ENCODE results near the gene TAGLN3. TPM values are rescaled to one million over a fixed set of nuclear protein-coding genes. Genes with fewer than 3 reads are reported as not detected.

TAGLN3 gene
- total and polyA plus RNA-seq, 2 of the 13 experiments (the other 11 are each of a cell fraction or from before 2014, with no cell fraction given), result 0.51 to 0.91 TPM

DNA sequence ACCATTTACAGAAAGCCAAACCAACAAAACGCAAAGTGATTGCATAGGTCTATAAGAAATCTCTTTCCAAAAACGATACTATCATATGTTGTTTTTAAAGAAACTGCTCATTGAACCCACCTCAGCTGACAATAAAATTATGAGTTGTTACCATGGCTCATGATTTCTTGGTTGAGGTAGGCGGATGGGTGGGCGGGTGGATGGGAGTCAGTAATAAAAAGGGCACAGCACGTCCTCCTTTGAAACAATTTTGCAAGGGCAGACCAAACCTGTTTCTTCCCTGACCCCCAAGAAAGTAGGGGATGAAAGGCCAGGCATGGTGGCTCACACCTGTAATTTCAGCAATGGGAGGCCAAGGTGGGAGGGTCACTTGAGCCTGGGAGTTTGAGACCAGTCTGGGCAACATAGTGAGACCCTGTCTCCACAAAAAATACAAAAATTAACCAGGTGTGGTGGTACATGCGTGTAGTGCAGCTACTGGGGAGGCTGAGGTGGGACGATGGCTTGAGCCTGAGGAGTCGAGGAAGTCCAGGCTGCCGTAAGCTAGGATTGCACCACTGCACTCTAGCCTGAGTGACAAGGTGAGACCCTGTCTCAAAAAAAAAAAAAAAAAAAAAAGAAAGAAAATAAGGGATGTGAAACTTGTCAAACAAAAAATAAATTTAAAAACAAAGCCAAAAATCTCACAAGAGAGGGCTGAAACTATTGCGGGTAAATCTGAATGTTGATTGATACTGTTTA is 17.8 kb upstream of the TAGLN3 start:
- H4K20me1 ChIP-seq (ENCODE audit: insufficient read depth, low read length), result no peaks in the 10 kb centered on the region
- in situ Hi-C loops (cut with HindIII; ENCODE audit: extremely low pct_ligation_motif_present, low pct_unique_long_range_greater_than_20kb), result no loop called here
- no peak for DNase-seq (ENCODE audit: low spot score)
- 0 out of 5 replicates have a peak, but pooled peaks cover 0 to 5% of the 10 kb centered on the region in 2 experiments for H3K36me3 ChIP-seq (replicated peaks in 1 of 2; ENCODE audit: control insufficient read depth in 1 of 2, insufficient read depth in 2 of 2, low read length in 2 of 2)
- no peak overlapping the region for H2AFZ ChIP-seq (ENCODE audit: low read length)
- H3K4me2 ChIP-seq (ENCODE audit: low read depth, low read length), result peak overlapping the region; percentile 75
- no peak overlapping the region for H3K9ac ChIP-seq (ENCODE audit: insufficient read depth, low read depth, low read length)
- H3K4me3 ChIP-seq (replicated peaks in 1 of 3; ENCODE audit: insufficient read depth in 1 of 3, low read depth in 2 of 3, low read length in 3 of 3), result peak overlapping the region in 1 of 3 experiments; percentile 95; a peak in 2 of 6 replicates
- 0 out of 2 replicates have a peak, but pooled peaks have one; percentile 25 for TF ChIP-seq ZNF121 (CRISPR knock-in tag; IDR thresholded peaks at IDR 0.05)
- no peak for TF ChIP-seq HINFP (CRISPR knock-in tag; IDR thresholded peaks at IDR 0.05; ENCODE audit: low read depth)
- H3K27ac ChIP-seq (ENCODE audit: extremely low read length, insufficient read depth, low read length), result no peak overlapping the region
- POLR2A ChIA-PET, result no interaction called here
- FAIRE-seq, result no peak
- ATAC-seq, result no peak
- H3K4me1 ChIP-seq (ENCODE audit: insufficient read depth, low read length), result peaks cover 23% of the 10 kb centered on the region
- CTCF ChIA-PET (ENCODE audit: low intra/inter-chr PET ratio, low total read pairs), result no interaction called here
- no peaks in the 10 kb centered on the region for H3K9me3 ChIP-seq (ENCODE audit: low read length)
- intact Hi-C loops (cut with micrococcal nuclease; ENCODE audit: unreplicated experiment), result no loop called here
- no peaks in the 10 kb centered on the region for H3K27me3 ChIP-seq (ENCODE audit: control insufficient read depth in 1 of 2, insufficient read depth in 2 of 2, low read length in 2 of 2)
- BruUV-seq (replicated peaks), result no TSS peak
- H3K79me2 ChIP-seq (ENCODE audit: insufficient read depth, low read length), result peaks cover 41% of the 10 kb centered on the region
- 93% methylated on average over 10 of the region's 10 CpGs for WGBS (ENCODE audit: low lambda C conversion rate)

DNA sequence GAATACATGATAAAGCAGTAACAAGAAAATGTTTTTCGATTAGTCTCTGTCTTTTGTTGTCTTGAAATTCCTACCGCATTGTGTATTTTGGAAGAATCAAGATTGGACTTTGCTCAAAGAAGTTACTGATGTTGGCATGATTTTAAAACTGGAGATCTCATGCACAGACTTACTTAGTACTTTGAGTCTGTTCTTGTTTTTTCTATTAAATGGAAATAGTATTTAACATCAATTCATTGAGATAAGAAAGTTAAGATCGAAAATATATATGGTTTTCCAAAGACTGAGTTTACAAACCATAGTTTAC is 17.3 kb upstream of the TAGLN3 start:
- FAIRE-seq, result no peak
- H3K4me2 ChIP-seq (ENCODE audit: low read depth, low read length), result peak overlapping the region; percentile 75
- POLR2A ChIA-PET, result no interaction called here
- TF ChIP-seq ZKSCAN1 (IDR thresholded peaks at IDR 0.05; ENCODE audit: low read length), result no peak
- TF ChIP-seq ZNF674 (CRISPR knock-in tag; IDR thresholded peaks at IDR 0.05; ENCODE audit: low read depth), result no peak
- TF ChIP-seq, protein P1, sequence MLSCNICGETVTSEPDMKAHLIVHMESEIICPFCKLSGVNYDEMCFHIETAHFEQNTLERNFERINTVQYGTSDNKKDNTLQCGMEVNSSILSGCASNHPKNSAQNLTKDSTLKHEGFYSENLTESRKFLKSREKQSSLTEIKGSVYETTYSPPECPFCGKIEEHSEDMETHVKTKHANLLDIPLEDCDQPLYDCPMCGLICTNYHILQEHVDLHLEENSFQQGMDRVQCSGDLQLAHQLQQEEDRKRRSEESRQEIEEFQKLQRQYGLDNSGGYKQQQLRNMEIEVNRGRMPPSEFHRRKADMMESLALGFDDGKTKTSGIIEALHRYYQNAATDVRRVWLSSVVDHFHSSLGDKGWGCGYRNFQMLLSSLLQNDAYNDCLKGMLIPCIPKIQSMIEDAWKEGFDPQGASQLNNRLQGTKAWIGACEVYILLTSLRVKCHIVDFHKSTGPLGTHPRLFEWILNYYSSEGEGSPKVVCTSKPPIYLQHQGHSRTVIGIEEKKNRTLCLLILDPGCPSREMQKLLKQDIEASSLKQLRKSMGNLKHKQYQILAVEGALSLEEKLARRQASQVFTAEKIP (CRISPR knock-in tag; IDR thresholded peaks at IDR 0.05; ENCODE audit: borderline replicate concordance), result no peak
- TF ChIP-seq XRCC5 (optimal IDR thresholded peaks at IDR 0.05; ENCODE audit: low read length), result no peak
- TF ChIP-seq HNRNPK (IDR thresholded peaks at IDR 0.05; ENCODE audit: low read depth, low read length, poor library complexity, severe bottlenecking), result no peak
- no peak for TF ChIP-seq ZNF496 (CRISPR knock-in tag; IDR thresholded peaks at IDR 0.05; ENCODE audit: insufficient replicate concordance)
- TF ChIP-seq PTBP1 (IDR thresholded peaks at IDR 0.05; ENCODE audit: low read depth, low read length, poor library complexity, severe bottlenecking), result no peak
- TF ChIP-seq, protein P2, sequence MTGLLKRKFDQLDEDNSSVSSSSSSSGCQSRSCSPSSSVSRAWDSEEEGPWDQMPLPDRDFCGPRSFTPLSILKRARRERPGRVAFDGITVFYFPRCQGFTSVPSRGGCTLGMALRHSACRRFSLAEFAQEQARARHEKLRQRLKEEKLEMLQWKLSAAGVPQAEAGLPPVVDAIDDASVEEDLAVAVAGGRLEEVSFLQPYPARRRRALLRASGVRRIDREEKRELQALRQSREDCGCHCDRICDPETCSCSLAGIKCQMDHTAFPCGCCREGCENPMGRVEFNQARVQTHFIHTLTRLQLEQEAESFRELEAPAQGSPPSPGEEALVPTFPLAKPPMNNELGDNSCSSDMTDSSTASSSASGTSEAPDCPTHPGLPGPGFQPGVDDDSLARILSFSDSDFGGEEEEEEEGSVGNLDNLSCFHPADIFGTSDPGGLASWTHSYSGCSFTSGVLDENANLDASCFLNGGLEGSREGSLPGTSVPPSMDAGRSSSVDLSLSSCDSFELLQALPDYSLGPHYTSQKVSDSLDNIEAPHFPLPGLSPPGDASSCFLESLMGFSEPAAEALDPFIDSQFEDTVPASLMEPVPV (CRISPR knock-in tag; IDR thresholded peaks at IDR 0.05), result no peak

More for the DNA sequence above, 17.3 kb upstream of the TAGLN3 start:
- Histone ChIP-seq H3K9ac (ENCODE audit: insufficient read depth, low read depth, low read length) (no peak overlapping the region), H3K27ac (ENCODE audit: extremely low read length, insufficient read depth, low read length) (no peak overlapping the region), H3K79me2 (ENCODE audit: insufficient read depth, low read length) (peaks cover 41% of the 10 kb centered on the region), H3K36me3 (replicated peaks in 1 of 2; ENCODE audit: control insufficient read depth in 1 of 2, insufficient read depth in 2 of 2, low read length in 2 of 2) (0 out of 5 replicates have a peak, but pooled peaks cover 0 to 5% of the 10 kb centered on the region in 2 experiments), H3K27me3 (ENCODE audit: control insufficient read depth in 1 of 2, insufficient read depth in 2 of 2, low read length in 2 of 2) (no peaks in the 10 kb centered on the region), H3K4me3 (replicated peaks in 1 of 3; ENCODE audit: insufficient read depth in 1 of 3, low read depth in 2 of 3, low read length in 3 of 3) (no peak overlapping the region; a peak in 1 of 6 replicates), H4K20me1 (ENCODE audit: insufficient read depth, low read length) (no peaks in the 10 kb centered on the region), H3K4me1 (ENCODE audit: insufficient read depth, low read length) (peaks cover 23% of the 10 kb centered on the region), H2AFZ (ENCODE audit: low read length) (no peak overlapping the region), H3K9me3 (ENCODE audit: low read length) (no peaks in the 10 kb centered on the region)
- intact Hi-C loops (cut with micrococcal nuclease; ENCODE audit: unreplicated experiment), result no loop called here
- ATAC-seq, result no peak
- CTCF ChIA-PET (ENCODE audit: low intra/inter-chr PET ratio, low total read pairs), result no interaction called here
- BruUV-seq (replicated peaks), result no TSS peak
- in situ Hi-C loops (cut with HindIII; ENCODE audit: extremely low pct_ligation_motif_present, low pct_unique_long_range_greater_than_20kb), result no loop called here
- 73% methylated on average over 3 of the region's 3 CpGs for WGBS (ENCODE audit: low lambda C conversion rate)
- DNase-seq (ENCODE audit: low spot score), result no peak
